Muscle layer of colon (tissue), 2 donors: ENCODE measurements around the gene CCDC68.

Source experiments
- H3K27ac ChIP-seq: one replicate; pipeline ENCODE4 v1.7.0; 2013; ENCODE audit warnings: low read depth, mild to moderate bottlenecking, low read length, moderate library complexity
- H3K27me3 ChIP-seq, 2 donors: one replicate each; pipeline ENCODE4 v1.7.0; 2013; ENCODE audit warnings: low read length in 2 of 2, mild to moderate bottlenecking in 2 of 2; ENCODE audit not compliant: insufficient read depth in 2 of 2, control insufficient read depth in 1 of 2
- H3K36me3 ChIP-seq: one replicate; pipeline ENCODE4 v1.7.0; 2013; ENCODE audit warnings: mild to moderate bottlenecking, low read length; ENCODE audit not compliant: insufficient read depth
- H3K4me1 ChIP-seq: one replicate; pipeline ENCODE4 v1.7.0; 2013; ENCODE audit warnings: mild to moderate bottlenecking, low read length; ENCODE audit not compliant: insufficient read depth
- H3K4me3 ChIP-seq, 2 donors: one replicate each; pipeline ENCODE4 v1.7.0; 2013; ENCODE audit warnings: low read length in 2 of 2, low read depth in 1 of 2, mild to moderate bottlenecking in 1 of 2, moderate library complexity in 1 of 2
- H3K9ac ChIP-seq: one replicate; pipeline ENCODE4 v1.7.0; 2013; ENCODE audit warnings: low read length
- H3K9me3 ChIP-seq: one replicate; pipeline ENCODE4 v1.7.0; 2013; ENCODE audit warnings: mild to moderate bottlenecking, low read length
- donor health status: abdominal sarcoma.
- donor health status: Adenocarcinoma of cecum.

Gene CCDC68

GRCh38 chr18:54911551-54911950, 47.7 kb downstream of the CCDC68 start:
- Histone ChIP-seq H3K27me3 (no peaks in the 10 kb centered on the region), H3K4me3 (no peak overlapping the region)

GRCh38 chr18:54910161-54910919, 48.9 kb downstream of the CCDC68 start:
- Histone ChIP-seq H3K36me3 (no peaks in the 10 kb centered on the region), H3K9me3 (no peaks in the 10 kb centered on the region), H3K9ac (no peak overlapping the region), H3K27ac (no peak overlapping the region), H3K27me3 (no peaks in the 10 kb centered on the region), H3K4me1 (no peaks in the 10 kb centered on the region), H3K4me3 (no peak overlapping the region)

More at GRCh38 chr18:54911551-54911950, 47.7 kb downstream of the CCDC68 start:
- no peak overlapping the region for H3K9ac ChIP-seq
- H3K27ac ChIP-seq: no peak overlapping the region
- no peaks in the 10 kb centered on the region for H3K9me3 ChIP-seq
- H3K36me3 ChIP-seq: no peaks in the 10 kb centered on the region
- no peaks in the 10 kb centered on the region for H3K4me1 ChIP-seq

DNA sequence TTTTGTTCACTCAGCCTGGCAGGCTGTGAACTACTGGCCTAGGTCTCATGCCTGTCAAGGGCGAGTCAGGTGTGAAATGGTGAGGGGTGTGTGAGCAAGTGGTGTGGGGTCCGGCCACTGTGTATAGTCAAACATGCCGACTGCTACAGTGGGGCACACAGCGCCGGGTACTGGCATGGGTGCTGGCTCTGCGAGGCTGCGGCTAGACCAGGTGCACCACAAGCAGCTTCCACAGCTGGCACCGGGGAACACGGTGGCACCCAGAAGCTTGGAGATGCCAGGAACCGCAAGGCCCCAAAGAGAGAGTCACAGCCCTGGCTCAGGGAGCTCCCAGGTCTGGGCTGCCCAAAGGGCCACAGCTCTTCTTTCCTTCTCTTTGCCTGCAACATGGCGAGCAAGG, 49.7 kb downstream of the CCDC68 start:
- H3K27ac ChIP-seq: no peak overlapping the region
- no peaks in the 10 kb centered on the region for H3K9me3 ChIP-seq
- no peak overlapping the region for H3K9ac ChIP-seq
- no peak overlapping the region for H3K4me3 ChIP-seq
- H3K27me3 ChIP-seq: no peaks in the 10 kb centered on the region
- H3K36me3 ChIP-seq: no peaks in the 10 kb centered on the region
- no peaks in the 10 kb centered on the region for H3K4me1 ChIP-seq

DNA sequence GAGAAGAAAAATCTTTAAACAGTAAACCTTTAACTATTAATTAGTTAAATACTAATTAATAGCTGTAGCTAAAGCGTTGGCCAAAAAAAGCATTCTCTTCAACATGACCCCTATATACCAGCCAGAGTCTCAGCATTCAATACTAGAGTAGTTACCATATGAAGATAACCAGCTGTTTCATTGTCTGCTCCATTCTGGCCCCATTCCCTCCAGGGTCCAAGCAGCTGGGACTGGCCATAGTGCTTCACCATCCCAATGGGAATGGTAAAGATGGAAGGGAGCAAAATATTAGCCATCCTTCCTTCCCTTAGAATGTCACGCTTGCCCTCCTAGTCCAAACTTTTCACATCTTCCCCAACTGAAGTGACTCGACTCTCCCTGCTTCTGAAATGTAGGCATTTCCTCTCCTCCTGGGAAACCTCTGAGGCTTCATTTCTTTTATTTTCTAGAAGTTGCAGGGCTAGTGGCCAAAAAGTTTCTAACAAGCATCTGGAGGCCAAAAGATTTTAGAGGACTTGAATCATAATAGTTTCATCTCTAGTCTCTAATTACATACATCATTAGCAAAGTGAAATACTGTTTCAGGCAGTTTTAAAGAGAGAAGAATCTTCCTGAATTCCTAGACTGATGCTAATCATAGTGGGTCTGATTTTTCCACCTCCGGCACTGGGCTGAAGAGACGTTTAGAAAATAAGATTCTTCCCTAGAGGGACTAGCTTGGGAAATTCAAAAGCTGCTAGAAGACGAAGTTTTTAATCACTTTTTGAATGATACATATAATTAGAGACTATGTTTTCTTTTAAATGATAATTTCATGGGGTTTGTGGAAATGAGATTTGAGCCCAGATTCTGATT, 52.7 kb downstream of the CCDC68 start:
- Histone ChIP-seq H3K27ac (no peak overlapping the region), H3K4me1 (no peaks in the 10 kb centered on the region), H3K9me3 (no peaks in the 10 kb centered on the region), H3K36me3 (no peaks in the 10 kb centered on the region), H3K4me3 (no peak overlapping the region), H3K9ac (no peak overlapping the region), H3K27me3 (no peaks in the 10 kb centered on the region)

DNA sequence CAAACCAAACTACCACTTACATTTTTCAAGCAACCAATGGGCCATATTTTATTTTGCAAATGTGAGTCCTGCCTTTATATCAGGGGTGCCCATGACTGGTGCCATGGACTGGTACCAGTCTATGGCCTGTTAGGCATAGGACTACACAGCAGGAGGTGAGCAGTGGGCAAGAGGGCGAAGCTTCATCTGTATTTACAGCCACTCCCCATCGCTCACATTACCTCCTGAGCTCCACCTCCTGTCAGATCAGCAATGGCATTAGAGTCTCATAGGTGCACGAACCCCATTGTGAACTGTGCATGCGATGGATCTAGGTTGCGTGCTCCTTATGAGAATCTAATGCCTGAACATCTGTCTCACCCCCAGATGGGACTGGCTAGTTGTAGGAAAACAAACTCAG, 53.6 kb downstream of the CCDC68 start:
- H3K27ac ChIP-seq: no peak overlapping the region
- H3K4me1 ChIP-seq: no peaks in the 10 kb centered on the region
- no peaks in the 10 kb centered on the region for H3K27me3 ChIP-seq
- no peak overlapping the region for H3K4me3 ChIP-seq
- H3K9me3 ChIP-seq: no peaks in the 10 kb centered on the region
- no peaks in the 10 kb centered on the region for H3K36me3 ChIP-seq
- H3K9ac ChIP-seq: no peak overlapping the region

GRCh38 chr18:54904581-54904980, 54.7 kb downstream of the CCDC68 start:
- Histone ChIP-seq H3K27me3 (no peaks in the 10 kb centered on the region), H3K9me3 (no peaks in the 10 kb centered on the region), H3K36me3 (no peaks in the 10 kb centered on the region), H3K4me3 (no peak overlapping the region), H3K9ac (no peak overlapping the region), H3K27ac (no peak overlapping the region), H3K4me1 (no peaks in the 10 kb centered on the region)

GRCh38 chr18:54900290-54900689, 59.0 kb downstream of the CCDC68 start:
- H3K27ac ChIP-seq: no peak overlapping the region
- no peaks in the 10 kb centered on the region for H3K36me3 ChIP-seq
- no peaks in the 10 kb centered on the region for H3K4me1 ChIP-seq
- no peaks in the 10 kb centered on the region for H3K27me3 ChIP-seq
- no peaks in the 10 kb centered on the region for H3K9me3 ChIP-seq
- no peak overlapping the region for H3K9ac ChIP-seq
- H3K4me3 ChIP-seq: no peak overlapping the region

DNA sequence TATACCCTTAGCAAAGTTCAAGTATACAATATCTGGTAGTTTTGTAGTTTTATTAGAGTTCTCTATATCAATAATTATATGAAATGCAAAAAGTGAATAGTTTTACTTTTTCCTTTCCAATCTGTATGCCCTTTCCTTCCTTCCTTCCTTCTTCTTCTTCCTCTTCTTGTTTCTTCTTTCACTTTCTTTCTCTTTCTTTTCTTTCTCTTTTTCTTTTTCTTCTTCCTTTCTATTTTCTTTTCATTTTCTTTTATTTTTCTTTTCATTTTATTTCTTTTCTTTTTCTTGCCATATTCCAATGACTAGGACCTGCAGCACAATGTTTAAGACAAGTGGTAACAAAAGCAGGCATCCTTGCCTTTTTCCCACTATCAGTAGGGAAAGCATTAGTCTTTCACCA, 59.8 kb downstream of the CCDC68 start:
- no peaks in the 10 kb centered on the region for H3K4me1 ChIP-seq
- no peaks in the 10 kb centered on the region for H3K9me3 ChIP-seq
- no peaks in the 10 kb centered on the region for H3K36me3 ChIP-seq
- H3K27me3 ChIP-seq: no peaks in the 10 kb centered on the region
- no peak overlapping the region for H3K27ac ChIP-seq
- H3K9ac ChIP-seq: no peak overlapping the region
- no peak overlapping the region for H3K4me3 ChIP-seq

DNA sequence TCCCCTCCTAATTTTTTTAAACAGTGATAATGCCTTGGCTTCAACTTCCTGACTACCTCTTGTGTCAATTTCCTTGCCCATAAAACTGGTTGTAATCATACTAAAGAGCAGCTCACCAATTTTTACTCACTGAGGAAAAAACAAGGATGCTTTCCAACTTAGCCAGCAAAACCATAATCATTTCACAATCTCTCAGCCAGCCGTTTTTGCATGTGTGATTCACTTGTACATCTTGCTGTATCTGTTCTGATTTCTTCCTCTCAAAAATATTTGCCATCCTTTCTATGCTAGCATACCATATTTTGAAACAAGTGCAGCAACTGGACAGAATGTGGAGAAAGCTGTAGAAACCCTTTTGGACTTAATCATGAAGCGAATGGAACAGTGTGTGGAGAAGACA, 70.3 kb downstream of the CCDC68 start:
- Histone ChIP-seq H3K9me3 (no peaks in the 10 kb centered on the region), H3K4me3 (no peak overlapping the region), H3K36me3 (no peaks in the 10 kb centered on the region), H3K9ac (no peak overlapping the region), H3K27me3 (no peaks in the 10 kb centered on the region), H3K27ac (no peak overlapping the region), H3K4me1 (no peaks in the 10 kb centered on the region)

DNA sequence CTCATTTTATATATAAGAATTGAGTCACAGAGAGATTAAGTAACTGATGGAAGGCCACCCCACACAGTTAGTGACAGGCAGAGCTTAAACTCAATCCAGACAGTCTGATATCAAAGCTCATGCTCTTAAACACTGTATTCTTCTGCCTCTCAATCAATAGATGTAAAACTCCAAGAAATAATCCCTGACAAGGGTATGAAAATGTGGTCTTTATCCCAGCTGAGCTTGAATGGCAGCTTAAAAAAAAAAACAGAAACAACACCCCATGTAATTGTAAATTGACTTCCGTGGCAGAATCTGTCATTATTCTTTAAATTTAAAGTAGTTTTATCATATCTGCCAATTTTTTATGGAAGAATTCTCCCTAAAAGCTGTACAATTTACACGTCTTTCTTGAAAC, 70.9 kb downstream of the CCDC68 start:
- no peak overlapping the region for H3K9ac ChIP-seq
- H3K27ac ChIP-seq: no peak overlapping the region
- H3K4me1 ChIP-seq: no peaks in the 10 kb centered on the region
- no peaks in the 10 kb centered on the region for H3K9me3 ChIP-seq
- H3K36me3 ChIP-seq: no peaks in the 10 kb centered on the region
- no peak overlapping the region for H3K4me3 ChIP-seq
- no peaks in the 10 kb centered on the region for H3K27me3 ChIP-seq

GRCh38 chr18:54883816-54884604, 75.3 kb downstream of the CCDC68 start:
- H3K4me3 ChIP-seq: no peak overlapping the region
- no peaks in the 10 kb centered on the region for H3K4me1 ChIP-seq
- H3K9me3 ChIP-seq: no peaks in the 10 kb centered on the region
- no peaks in the 10 kb centered on the region for H3K36me3 ChIP-seq
- H3K27ac ChIP-seq: no peak overlapping the region
- H3K9ac ChIP-seq: no peak overlapping the region
- no peaks in the 10 kb centered on the region for H3K27me3 ChIP-seq
